GM21576 (cell line): ENCODE results near the gene MRGPRX2.

Source experiments
- ATAC-seq: cut with Tn5 transposase; IDR thresholded peaks from one replicate; pipeline ENCODE4 v1.9.1; 2021; ENCODE audit warnings: mild to moderate bottlenecking, moderate library complexity; ENCODE audit not compliant: unreplicated experiment

The MRGPRX2 gene

GRCh38 chr11:19012636-19013035 lies 47.9 kb downstream of the MRGPRX2 start:
- no peak for ATAC-seq
